Measurements from ENCODE around the gene INO80C.
A peak's percentile ranks its signal among the peaks of the same experiment; 100 is the strongest.
"Not testable (repeated sequence)": the region's sequence is repeated elsewhere in the genome, so short reads cannot be mapped to it uniquely, and the experiment has no call there.

INO80C gene

DNA sequence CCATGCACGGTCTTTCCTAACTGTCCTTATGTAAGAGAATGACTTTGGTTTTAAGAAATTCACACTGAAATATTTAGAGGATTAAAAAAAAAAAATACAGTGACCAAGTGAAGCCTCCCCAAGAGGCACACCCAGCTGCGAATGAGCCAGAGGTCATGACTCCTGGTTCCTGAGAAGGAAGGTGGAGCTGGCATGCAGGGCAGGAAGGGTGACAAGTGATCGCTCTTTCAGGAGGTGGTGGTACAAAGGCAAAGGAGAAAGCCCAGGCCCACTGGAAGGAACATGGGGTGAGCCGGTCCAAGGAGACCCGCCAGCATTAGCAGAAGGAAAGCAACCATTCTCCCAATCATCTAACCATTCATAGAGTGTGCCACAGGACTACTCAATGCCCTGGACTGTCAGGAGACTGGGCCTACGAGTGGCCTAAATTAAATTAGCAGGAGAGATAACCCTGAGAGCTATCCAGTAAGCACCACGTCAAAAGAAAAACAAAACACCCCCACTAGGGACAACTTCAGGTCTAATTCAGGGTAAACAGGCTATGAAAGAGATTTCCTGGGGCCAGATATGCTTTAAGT is 7.8 kb downstream of the INO80C start:
- DNase-seq (ENCODE audit: insufficient read length, low spot score) (no peak), FAIRE-seq (no peak)

DNA sequence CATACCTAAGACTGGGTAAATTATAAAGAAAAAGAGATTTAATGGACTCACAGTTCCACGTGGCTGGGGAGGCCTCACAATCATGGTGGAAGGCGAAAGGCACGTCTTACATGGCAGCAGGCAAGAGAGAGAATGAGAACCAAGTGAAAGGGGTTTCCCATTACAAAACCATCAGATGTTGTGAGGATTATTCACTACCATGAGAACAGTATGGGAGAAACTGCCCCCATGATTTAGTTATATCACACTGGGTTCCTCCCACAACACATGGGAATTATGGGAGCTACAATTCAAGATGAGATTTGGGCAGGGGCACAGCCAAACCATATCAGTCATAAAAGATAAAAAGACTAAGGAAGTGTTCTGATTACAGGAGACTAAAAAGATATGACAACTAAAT is 8.5 kb downstream of the INO80C start:
- DNase-seq (ENCODE audit: insufficient read length, low spot score); FAIRE-seq: not testable (repeated sequence)

DNA sequence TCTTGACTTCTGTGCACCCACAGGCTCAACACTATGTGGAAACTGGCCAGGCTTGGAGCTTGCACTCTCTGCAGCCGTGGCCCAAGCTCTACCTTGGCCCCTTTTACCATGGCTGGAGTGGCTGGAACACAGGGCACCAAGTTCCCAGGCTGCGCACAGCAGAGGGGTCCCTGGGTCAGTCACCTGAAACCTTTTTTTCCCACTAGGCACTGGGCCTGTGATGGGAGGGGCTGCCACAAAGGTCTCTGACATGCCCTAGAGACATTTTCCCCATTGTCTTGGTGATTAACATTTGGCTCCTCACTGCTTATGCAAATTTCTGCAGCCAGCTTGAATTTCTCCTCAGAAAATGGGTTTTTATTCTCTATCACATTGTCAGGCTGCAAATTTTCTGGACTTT is 9.4 kb downstream of the INO80C start:
- not testable (repeated sequence) for FAIRE-seq

DNA sequence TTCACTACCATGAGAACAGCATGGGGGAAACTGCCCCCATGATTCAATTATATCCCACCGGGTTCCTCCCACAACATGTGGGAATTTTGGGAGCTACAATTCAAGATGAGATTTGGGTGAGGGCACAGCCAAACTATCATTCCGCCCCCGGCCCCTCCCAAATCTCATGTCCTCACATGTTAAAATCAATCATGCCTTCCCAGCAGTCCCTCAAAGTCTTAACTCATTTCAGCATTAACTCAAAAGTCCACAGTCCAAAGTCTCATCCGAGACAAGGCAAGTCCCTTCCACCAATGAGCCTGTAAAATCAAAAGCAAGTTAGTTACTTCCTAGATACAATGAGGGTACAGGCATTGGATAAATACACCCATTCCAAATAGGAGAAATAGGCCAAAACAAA is 10.2 kb downstream of the INO80C start:
- FAIRE-seq; DNase-seq (ENCODE audit: insufficient read length, low spot score): not testable (repeated sequence)

More for the DNA sequence above, 9.4 kb downstream of the INO80C start:
- not testable (repeated sequence) for DNase-seq (ENCODE audit: insufficient read length, low spot score)

DNA sequence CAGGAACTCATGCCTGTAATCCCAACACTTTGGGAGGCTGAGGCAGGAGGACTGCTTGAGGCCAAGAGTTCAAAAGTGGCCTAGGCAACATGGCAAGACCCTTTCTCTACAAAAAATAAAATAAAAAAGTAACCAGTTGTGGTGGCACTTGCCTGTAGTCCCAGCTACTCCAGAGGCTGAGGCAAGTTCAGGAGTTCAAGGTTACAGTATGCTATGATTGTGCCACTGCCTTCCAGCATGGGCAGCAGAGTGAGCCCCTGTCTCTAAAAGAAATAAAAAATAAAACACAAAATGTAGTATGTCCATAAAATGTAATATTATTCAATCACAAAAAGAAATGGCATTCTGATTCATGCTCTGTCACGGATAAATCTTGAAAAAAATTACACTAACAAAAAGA is 11.9 kb downstream of the INO80C start:
- DNase-seq (ENCODE audit: insufficient read length, low spot score) = no peak
- FAIRE-seq = no peak

DNA sequence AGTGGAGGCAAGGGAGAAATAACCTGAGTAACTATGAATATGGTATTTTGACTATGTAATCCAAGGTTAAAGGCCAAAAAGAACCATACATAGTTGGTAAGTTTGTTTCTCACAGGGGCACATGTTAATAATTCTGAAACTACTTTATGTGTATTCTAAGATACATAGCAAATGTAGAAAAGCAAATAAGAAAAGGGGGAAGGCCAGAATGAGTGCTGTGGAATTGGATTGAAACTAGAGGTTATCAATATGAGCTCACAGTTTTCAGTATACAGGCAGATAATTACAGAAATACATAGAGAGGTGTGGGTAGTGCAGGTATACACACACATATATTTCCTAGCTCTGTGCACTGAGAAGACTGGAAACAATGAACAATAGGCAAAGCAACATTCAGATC is 13.7 kb downstream of the INO80C start:
- FAIRE-seq (no peak), DNase-seq (ENCODE audit: insufficient read length, low spot score) (no peak)

DNA sequence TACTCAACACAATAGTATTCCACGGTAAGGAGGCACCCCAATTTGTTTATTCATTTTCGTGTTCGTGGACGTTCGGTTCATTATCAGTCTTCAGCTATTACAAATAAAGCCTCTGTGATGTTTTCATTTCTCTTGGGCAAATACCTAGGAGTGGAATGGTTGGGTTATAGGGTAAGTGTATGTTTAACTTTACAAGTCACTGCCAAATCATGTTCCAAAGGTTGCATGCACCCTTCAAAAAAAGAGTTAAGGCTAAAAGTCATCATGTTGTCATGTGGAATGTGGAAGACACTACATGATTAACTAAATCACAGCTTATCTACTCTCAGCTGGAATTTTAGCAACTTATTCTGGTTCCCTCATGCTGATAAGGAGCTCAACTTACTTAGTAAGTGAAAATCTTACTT is 15.8 kb downstream of the INO80C start:
- DNase-seq (ENCODE audit: insufficient read length, low spot score) = no peak
- FAIRE-seq = no peak

DNA sequence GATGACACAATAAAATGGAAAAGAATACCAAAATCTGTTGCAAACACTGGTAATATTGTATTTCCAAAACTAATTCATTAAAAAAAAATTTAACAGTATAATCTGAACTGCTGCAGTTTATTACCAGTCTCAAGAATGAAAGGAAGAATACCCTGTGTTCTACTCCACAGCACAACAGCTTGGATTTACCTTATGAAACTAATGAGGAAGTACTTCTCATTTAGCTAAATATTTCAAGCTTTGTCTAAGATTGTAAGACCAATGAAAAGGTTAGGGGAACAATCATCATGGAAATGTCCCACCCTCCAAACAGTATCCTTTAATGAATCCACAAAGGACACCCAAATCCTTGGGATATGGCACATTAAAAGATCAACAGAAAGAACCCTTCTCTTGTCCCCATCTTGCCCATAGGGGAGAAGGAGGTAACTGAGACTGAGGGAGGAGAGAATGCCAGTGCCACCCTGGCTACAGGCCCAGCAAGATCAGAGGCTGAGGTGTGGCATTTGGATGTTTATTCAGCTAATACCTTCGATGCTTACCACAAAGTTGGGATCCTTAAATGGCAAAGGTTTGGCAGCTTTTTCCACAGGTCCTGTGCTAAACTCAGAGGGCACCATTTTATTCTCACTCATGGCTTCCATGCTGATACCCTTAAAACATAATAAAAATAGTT is 17.7 kb downstream of the INO80C start:
- FAIRE-seq = no peak
- DNase-seq (ENCODE audit: insufficient read length, low spot score) = no peak

DNA sequence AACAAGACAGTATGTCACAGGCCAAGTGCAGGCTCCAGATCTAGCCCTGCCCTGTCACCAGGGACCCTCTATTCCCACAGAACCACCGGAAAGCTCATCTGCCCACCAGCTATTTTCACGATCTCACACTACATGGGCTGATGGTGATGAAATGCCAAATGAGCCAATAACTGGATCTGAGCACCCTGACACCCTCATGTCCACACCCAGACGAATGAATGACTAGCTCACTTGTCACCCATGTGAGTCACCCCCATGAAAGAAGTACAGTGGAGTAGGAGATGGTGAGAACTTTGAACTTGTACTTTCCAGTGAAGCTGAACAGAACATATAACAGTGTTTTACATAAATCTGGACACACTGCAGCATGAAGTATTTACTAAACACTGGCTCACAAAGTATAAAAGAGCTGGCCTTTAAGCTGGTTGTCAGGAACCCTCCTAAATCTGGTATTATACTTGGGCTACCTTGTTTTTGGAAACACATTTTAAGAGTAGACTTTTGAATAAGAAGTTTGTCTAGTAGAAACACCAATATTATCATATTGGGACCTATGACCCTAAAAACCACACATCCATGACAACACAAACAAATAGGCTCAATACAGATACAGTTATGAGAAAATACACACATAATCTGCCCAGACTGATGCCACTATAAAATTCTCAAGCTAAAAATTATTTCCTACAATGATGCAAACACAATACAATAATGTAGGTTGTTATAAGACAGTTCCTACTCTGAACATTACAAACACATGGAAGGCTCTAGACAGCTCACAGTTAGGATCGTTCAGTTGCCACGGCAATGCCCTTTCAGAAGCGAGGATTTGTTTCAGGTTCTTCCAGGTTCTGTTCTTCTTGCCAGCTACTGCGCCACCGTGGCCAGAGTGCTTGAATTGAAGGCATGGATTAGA is 19.0 kb downstream of the INO80C start:
- DNase-seq (ENCODE audit: insufficient read length, low spot score) (no peak), FAIRE-seq (no peak)

DNA sequence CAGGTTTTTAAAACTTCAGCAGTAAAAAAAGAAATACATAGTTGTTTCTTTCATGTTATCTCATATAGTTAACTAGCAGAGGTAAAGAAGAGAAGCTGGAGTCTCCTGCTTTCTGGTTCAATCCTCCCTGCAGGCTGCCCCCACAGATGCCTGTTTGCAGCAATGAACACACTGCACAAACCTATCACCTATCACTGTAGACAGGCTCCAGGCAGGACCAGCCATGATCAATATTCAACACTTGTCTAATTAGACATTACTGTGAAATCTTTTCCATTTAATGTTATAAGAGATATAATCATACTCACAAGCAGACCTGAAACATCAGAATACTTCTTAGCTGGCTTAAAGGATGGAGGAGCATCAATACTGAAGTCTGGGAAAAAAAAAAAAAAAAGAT is 19.8 kb downstream of the INO80C start:
- FAIRE-seq (no peak), DNase-seq (ENCODE audit: insufficient read length, low spot score) (no peak)

DNA sequence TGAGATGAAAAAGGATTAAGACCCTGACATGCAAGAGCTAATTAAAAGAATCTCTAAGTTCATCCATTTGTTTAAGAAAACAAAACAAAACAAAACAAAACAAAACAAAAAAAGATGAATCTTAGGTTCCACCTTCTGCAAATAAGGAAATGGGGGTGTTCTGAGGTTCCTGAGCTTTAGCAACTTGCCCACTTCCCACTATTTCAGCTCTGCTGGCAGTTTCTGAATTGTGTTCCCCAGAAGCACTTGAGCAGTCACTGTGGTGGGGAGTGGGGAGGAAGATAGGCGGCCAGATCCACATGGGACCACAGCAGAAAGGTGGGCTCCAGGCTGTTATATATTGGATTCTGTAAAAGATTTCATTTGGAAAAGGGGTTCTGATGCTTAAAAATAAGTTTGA is 20.3 kb downstream of the INO80C start:
- FAIRE-seq (no peak), DNase-seq (ENCODE audit: insufficient read length, low spot score) (no peak)

DNA sequence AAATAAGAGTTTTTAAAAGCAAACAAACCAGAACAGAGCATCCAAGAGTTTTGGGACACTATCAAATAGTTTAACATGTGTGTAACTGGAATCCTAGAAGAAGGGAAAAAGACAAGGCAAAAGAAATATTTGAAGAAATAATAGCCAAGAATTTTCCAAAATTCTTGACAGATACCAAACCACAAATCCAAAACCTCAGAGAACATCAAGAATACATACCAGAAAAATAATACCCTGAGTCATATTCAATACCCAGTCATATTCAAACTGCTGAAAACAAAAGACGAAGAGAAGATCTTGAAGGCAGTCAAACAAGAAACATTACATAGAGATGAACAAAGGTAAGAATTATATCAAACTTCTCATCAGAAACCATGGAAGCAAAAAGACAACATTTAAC is 22.9 kb downstream of the INO80C start:
- no peak for DNase-seq (ENCODE audit: insufficient read length, low spot score)
- no peak for FAIRE-seq

DNA sequence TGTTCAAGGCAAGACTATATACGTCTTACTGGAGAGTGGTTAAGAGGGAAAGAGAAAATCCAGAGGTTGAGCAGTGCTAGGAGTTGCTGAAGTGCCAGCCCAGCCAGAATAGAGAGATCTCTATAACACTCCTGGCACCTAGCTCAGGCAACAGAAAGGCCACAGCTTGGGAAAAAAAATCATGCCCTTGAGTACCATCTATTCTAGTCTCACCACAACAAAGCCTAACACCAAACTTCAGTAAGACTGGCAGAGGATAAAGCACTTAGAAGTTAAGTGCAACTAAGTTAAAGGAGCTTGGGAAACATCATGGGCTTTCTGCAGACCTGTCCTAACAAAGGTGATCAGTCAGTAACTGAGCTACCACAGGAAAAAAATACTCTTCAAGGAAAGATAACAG is 24.2 kb downstream of the INO80C start:
- no peak for DNase-seq (ENCODE audit: insufficient read length, low spot score)
- FAIRE-seq = no peak

DNA sequence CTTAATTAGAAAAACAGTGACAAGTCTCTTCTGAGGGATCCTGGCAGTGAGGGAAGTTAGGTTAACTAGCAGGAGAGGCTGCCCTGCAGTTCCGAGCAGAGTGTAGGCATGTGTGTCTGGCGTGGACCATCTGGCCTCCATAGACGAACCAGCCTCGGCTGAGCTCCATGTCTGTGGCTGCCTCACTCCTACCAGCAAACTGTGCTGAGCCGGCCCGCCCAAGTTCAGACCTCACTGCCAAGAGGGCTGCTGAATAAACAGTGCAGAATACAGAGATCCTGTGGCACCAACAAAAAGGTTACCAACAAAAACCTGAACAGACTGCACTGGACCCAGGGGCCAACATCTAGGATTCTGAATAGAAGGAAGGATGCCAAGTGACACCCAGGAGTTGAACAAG is 27.3 kb downstream of the INO80C start:
- DNase-seq (ENCODE audit: insufficient read length, low spot score) = no peak
- no peak for FAIRE-seq

DNA sequence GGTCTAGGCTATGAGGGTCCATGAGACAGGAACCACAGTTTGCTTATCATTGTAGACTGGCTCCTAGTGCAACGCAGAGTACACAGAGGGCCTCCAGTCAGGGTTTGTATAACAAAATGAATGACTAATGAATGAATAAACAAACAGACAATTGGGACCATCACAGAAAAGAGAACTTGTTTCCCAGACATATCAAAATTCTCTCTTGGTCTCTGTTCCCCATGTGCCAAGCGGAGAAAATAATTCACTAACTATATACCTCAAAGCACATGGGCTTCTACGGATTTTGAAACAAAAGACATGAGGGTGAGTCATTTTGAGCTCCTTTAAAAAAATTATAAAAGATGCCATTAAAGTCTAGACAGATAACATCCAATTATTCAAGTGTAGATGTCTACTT is 28.0 kb downstream of the INO80C start:
- no peak for FAIRE-seq
- no peak for DNase-seq (ENCODE audit: insufficient read length, low spot score)

DNA sequence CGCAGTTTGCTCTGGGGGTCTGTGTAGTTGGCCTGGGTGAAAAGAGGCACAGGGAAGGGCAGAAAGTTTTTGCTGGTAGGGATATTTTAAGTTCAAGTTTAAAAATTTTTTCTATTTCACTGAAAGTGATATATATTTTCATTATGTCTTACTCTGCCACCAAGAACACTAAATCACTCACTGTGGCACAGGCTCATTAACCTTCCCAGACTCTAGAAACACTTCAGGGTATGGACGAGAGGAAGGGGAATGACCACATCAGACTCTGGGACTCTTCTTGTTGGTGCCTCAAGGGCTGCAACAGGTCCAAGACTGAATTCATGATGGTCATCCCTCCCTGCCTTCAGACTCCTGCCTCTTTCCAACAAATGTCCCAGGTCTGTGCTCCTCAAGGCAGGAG is 29.0 kb downstream of the INO80C start:
- FAIRE-seq = no peak
- DNase-seq (ENCODE audit: insufficient read length, low spot score) = no peak

DNA sequence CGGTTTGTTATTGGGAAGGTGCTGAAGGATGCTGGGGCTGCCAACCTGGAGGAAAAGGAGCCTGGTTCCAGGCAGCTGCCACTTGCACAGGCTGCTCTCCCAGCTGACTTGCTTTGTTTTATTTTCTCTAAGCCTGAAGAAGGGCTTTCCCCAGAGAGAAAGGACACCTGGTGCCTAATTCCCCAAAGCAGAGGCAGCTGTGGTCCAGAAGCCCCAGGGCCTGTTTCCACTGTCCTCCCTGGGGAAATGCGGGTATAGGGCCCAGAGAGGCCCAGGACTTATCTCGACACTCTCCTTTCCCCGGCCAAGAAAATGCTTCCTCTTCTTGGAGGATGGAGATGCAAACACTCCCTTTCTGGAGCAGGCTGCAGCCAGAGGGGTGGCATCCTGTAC is 30.1 kb downstream of the INO80C start:
- DNase-seq (ENCODE audit: insufficient read length, low spot score) (peak; percentile 25), FAIRE-seq (no peak)

DNA sequence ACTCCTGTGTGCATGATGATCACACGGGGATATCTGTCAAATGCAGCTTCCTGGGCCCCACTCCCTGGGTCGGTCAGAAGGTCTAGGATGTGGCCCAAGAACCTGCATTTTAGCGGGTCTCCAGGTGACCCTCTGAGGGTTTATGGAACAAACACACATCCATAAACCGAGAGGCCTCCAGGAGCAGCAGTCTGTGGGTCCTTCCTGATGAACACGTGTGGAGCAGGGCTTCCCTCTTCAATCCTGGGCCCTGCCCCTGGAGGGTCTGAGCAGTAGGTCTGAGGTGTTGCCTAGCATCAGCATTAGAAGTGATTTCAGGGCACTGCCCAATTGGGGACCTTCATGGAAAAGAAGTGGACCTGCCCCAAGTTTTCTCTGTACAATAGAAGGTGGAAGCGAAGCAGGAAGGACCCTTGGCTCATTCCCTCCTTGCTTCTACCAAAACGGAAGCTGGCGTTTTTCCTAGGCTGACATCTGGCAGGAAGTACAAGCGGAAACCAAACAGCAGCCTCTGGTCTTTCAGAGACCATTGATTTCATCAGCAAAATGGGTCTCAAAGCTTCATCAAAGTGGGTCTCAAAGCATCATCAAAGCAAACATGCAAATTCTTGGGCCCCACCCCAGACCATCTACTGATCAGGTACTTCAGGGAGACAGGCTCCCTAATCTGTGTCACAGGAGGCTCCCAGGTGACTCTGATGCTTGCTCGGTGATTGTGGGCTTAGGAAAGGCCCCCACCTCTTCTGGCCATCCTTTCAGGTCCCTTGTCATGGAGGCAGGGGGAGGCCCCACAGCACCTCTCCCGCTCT is 30.7 kb downstream of the INO80C start:
- no peak for DNase-seq (ENCODE audit: insufficient read length, low spot score)
- peak; percentile 44 for FAIRE-seq

DNA sequence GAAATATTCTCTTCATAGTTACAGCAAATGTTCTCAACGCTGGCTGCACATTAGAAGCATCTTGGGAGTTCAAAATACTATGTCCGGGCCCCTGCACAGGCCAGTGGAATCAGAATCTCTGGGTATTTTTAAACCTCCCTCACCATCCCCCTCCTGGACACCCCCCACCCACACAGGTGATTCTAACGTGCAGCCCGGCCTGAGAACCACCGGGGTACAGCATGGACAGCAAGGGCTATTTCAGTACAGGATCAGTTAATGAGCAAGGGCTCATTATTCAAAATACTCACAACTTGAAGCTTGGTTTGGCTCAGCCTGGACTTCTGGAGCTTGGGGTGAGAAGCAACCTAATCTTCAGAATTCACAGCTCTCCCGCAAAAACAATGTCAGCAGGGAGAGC is 31.4 kb downstream of the INO80C start:
- FAIRE-seq (no peak), DNase-seq (ENCODE audit: insufficient read length, low spot score) (no peak)

DNA sequence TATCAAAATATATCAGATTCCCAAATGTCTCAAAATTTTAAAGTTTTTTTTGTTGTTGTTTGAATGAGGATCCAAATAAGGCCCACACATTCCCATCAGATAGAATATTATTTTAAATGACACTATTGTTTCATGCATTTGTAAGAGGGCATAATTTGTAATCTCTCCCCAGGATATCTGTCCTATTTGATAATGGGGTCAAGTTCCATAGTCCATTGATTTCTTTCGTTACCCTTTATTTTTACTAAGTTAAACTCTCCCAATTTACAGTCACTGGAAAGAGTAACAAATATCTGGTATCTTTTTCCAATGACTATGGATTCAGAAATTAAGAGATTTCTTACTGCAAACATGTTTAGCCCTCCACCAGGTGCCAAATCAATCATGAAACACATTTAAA is 32.4 kb downstream of the INO80C start:
- FAIRE-seq = no peak

DNA sequence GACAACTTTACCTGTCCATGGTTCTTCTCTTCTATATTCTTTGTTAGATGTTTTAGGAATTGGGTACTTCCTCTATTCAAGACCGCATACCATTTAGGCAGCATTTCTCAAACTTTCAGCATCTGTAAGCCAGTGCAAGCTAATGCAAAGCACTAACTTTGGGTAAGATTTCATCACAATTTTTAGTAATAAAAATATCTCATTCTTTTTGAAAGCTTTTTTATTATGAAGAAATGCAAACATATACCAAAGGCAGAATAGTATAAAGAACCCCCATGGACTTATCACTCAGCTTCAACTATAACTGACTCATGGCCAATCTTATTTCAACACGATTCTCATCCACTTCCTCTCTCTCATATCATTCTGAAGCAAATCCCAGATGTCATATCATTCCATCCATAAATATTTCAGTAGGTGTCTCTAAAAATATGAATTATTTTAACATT is 32.9 kb downstream of the INO80C start:
- no peak for DNase-seq (ENCODE audit: insufficient read length, low spot score)
- no peak for FAIRE-seq

More for the DNA sequence above, 32.4 kb downstream of the INO80C start:
- no peak for DNase-seq (ENCODE audit: insufficient read length, low spot score)
